SK-N-SH (cell line): Measurements from ENCODE around the gene RPP14. TPM values are rescaled to one million over a fixed set of nuclear protein-coding genes. Genes with fewer than 3 reads are reported as not detected.

ENCODE experiments used
- CTCF ChIA-PET: fragments of 300-600, 350-600 bp; formaldehyde crosslinking; extraction: SDS; loops from one replicate; lab custom pipeline; 2021; lab: Yijun Ruan, JAX
- POLR2A ChIA-PET: fragments of 350-600 bp; sonication (Branson Sonifier 250); formaldehyde crosslinking; extraction: SDS; loops from one replicate; lab custom pipeline; 2020; ENCODE audit warnings: antibody characterized with exemption, inconsistent platforms; lab: Yijun Ruan, JAX
- DNase-seq: peaks from one replicate; pipeline ENCODE4 v3.0.0; 2012
- H2AFZ ChIP-seq: fragments of 200-600 bp; sonication (generic); 2 replicates; pipeline ENCODE4 v1.8.1; 2016; ENCODE audit warnings: antibody characterized with exemption, mild to moderate bottlenecking, low read depth
- H3F3A ChIP-seq: fragments of 200-600 bp; sonication (generic); replicated peaks from 2 replicates; pipeline ENCODE3; 2016; ENCODE audit warnings: antibody characterized with exemption, mild to moderate bottlenecking; ENCODE audit not compliant: insufficient read depth
- H3K27ac ChIP-seq, 2 experiments: fragments of 200-500 bp in 1 of 2; fragments of 200-600 bp in 1 of 2; sonication (Bioruptor generic) in 1 of 2; sonication (generic), shearing (Covaris generic) in 1 of 2; 2 replicates each; pipeline versions ENCODE4 v1.5.1 to v1.6.1; 2014 to 2016; ENCODE audit warnings: low read depth in 2 of 2, inconsistent platforms in 1 of 2, low read length in 1 of 2, mild to moderate bottlenecking in 1 of 2, mixed read lengths in 1 of 2
- H3K27me3 ChIP-seq: fragments of 200-600 bp; sonication (generic), shearing (Covaris generic); 2 replicates; pipeline ENCODE4 v1.6.1; 2016; ENCODE audit warnings: mixed run types; ENCODE audit not compliant: insufficient read depth
- H3K36me3 ChIP-seq, 2 experiments: fragments of 200-500 bp in 1 of 2; fragments of 200-600 bp in 1 of 2; sonication (Bioruptor generic) in 1 of 2; sonication (generic) in 1 of 2; replicated peaks in 1 of 2; 2 replicates each; pipeline versions ENCODE3 to v1.5.1; 2014 to 2016; ENCODE audit warnings: low read length in 1 of 2, mild to moderate bottlenecking in 1 of 2; ENCODE audit not compliant: insufficient read depth in 2 of 2, control insufficient read depth in 1 of 2
- H3K4me1 ChIP-seq, 2 experiments: fragments of 200-500 bp in 1 of 2; fragments of 200-600 bp in 1 of 2; sonication (Bioruptor generic) in 1 of 2; sonication (generic), shearing (Covaris generic) in 1 of 2; 2 replicates each; pipeline versions ENCODE4 v1.5.1 to v1.6.1; 2014 to 2016; ENCODE audit warnings: low read depth in 1 of 2, low read length in 1 of 2, mixed run types in 1 of 2; ENCODE audit not compliant: insufficient read depth in 2 of 2, control insufficient read depth in 1 of 2
- H3K4me2 ChIP-seq: fragments of 200-600 bp; sonication (generic), shearing (Covaris generic); 2 replicates; pipeline ENCODE4 v1.6.1; 2017; ENCODE audit warnings: mixed run types
- H3K4me3 ChIP-seq, 2 experiments: fragments of 200-500 bp in 1 of 2; fragments of 200-600 bp in 1 of 2; sonication (Bioruptor generic) in 1 of 2; sonication (generic), shearing (Covaris generic) in 1 of 2; 2 replicates each; pipeline versions ENCODE4 v1.5.1 to v1.8.1; 2014 to 2016; ENCODE audit warnings: low read depth in 2 of 2, inconsistent platforms in 1 of 2, low read length in 1 of 2, mild to moderate bottlenecking in 1 of 2, mixed read lengths in 1 of 2, moderate library complexity in 1 of 2
- H3K79me2 ChIP-seq: fragments of 200-600 bp; sonication (generic); 2 replicates; pipeline ENCODE4 v1.8.1; 2017; ENCODE audit warnings: mild to moderate bottlenecking; ENCODE audit not compliant: insufficient read depth
- H3K9ac ChIP-seq: fragments of 200-600 bp; sonication (generic); 2 replicates; pipeline ENCODE4 v1.6.1; 2017; ENCODE audit warnings: mixed run types
- H3K9me2 ChIP-seq: fragments of 200-600 bp; sonication (generic); 2 replicates; pipeline ENCODE4 v1.6.1; 2017; ENCODE audit warnings: mixed run types
- H3K9me3 ChIP-seq: fragments of 200-600 bp; sonication (generic); 2 replicates; pipeline ENCODE4 v1.6.1; 2017; ENCODE audit warnings: mixed run types, mild to moderate bottlenecking, moderate library complexity
- H4K20me1 ChIP-seq: fragments of 200-600 bp; sonication (generic); 2 replicates; pipeline ENCODE4 v1.6.1; 2017; ENCODE audit warnings: mild to moderate bottlenecking, mixed run types; ENCODE audit not compliant: insufficient read depth
- ELF1 ChIP-seq: IDR thresholded peaks from 2 replicates; pipeline ENCODE4 v1.4.0; 2012
- FOSL2 ChIP-seq: IDR thresholded peaks from 2 replicates; pipeline ENCODE4 v1.4.0; 2012; ENCODE audit warnings: low read depth, mild to moderate bottlenecking, moderate library complexity, borderline replicate concordance
- FOXJ3 ChIP-seq: sonication (generic); formaldehyde crosslinking; IDR thresholded peaks from 2 replicates; pipeline ENCODE4 v1.5.1; 2020; ENCODE audit warnings: mild to moderate bottlenecking, missing genetic modification reagents
- JUND ChIP-seq: IDR thresholded peaks from 2 replicates; pipeline ENCODE4 v1.4.0; 2012
- MEF2A ChIP-seq: IDR thresholded peaks from 2 replicates; pipeline ENCODE4 v1.4.0; 2012; ENCODE audit warnings: low read depth, borderline replicate concordance
- MXI1 ChIP-seq: IDR thresholded peaks from 2 replicates; pipeline ENCODE4 v1.6.1; 2012; ENCODE audit warnings: mild to moderate bottlenecking, low read depth, low read length, improper control_type of control experiment
- NFIC ChIP-seq: IDR thresholded peaks from 2 replicates; pipeline ENCODE4 v1.4.0; 2012; ENCODE audit warnings: borderline replicate concordance
- POLR2AphosphoS5 ChIP-seq: IDR thresholded peaks from 2 replicates; pipeline ENCODE4 v1.6.1; 2012; ENCODE audit warnings: low read depth, low read length
- RFX5 ChIP-seq: IDR thresholded peaks from 2 replicates; pipeline ENCODE4 v1.6.1; 2012; ENCODE audit warnings: mild to moderate bottlenecking, improper control_type of control experiment, low read length
- RXRA ChIP-seq: IDR thresholded peaks from 2 replicates; pipeline ENCODE4 v1.4.0; 2012; ENCODE audit warnings: low read depth, mild to moderate bottlenecking, borderline replicate concordance
- TEAD4 ChIP-seq: IDR thresholded peaks from 2 replicates; pipeline ENCODE4 v1.4.0; 2012; ENCODE audit warnings: mild to moderate bottlenecking, borderline replicate concordance; ENCODE audit not compliant: insufficient read depth
- YY1 ChIP-seq: IDR thresholded peaks from 2 replicates; pipeline ENCODE4 v1.4.0; 2012; ENCODE audit warnings: low read depth, mild to moderate bottlenecking
- WGBS: methylation state at CpG from one replicate; pipeline ENCODE4 v1.1.6; 2017; ENCODE audit warnings: low lambda C conversion rate; 5-methylcytosine and 5-hydroxymethylcytosine counted together
- polyA plus RNA-seq, 3 experiments: library from polyadenylated mRNA; depleted of rRNA; stranded (reverse); fragments of >200 nt; gene quantifications; 2 replicates each; pipeline ENCODE4 v1.2.3, GENCODE V29; 2012
- TF ChIP-seq, protein P1 (sequence below): IDR thresholded peaks from 2 replicates; pipeline ENCODE4 v1.6.1; 2012; ENCODE audit warnings: mild to moderate bottlenecking, low read depth, low read length, moderate library complexity
- TF ChIP-seq, protein P2 (sequence below): fragments of 200-600 bp; sonication (generic); IDR thresholded peaks from 2 replicates; pipeline ENCODE4 v1.6.1; 2017; ENCODE audit warnings: antibody characterized with exemption, mild to moderate bottlenecking, moderate library complexity
- TF ChIP-seq, protein P3 (sequence below): IDR thresholded peaks from 2 replicates; pipeline ENCODE4 v1.4.0; 2012; ENCODE audit warnings: low read depth, borderline replicate concordance

The RPP14 gene
- polyA plus RNA-seq, 1 of the 3 experiments (the other 2 are of a cell fraction): 8.3 TPM

DNA sequence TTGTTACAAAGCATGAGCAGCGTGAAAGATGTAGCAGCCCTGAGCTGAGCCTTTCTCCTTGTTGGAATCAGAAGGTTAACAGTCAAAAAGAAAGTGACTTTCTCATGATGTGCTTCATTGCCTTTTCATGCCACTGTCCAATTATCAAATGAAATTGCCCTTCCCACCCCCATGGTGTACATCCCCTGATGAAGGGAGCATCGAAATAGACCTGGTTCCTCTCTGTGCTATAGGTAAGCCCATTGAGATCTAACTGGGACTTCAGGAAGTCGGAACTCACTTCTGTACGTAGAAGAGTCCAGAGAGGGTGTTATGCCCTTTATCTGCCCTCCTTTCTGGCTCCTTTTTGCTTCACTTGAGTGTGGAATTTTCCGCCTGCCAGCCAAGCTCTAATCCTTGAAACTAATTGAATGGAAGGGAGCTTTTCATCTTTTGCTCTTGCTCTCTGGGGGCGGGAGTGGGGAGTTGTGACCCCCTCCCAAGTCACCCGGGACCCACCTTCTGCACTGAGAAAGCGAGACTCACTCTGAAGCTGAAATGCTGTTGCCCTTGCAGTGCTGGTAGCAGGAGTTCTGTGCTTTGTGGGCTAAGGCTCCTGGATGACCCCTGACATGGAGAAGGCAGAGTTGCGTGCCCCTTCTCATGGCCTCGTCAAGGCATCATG, 47.5 kb upstream of the RPP14 start:
- CTCF ChIA-PET: no interaction called here
- Histone ChIP-seq H3K4me2 (no peak overlapping the region), H3K79me2 (no peaks in the 10 kb centered on the region), H3K27me3 (no peaks in the 10 kb centered on the region), H3K4me1 (peaks cover 0 to 13% of the 10 kb centered on the region in 2 experiments; a peak in 2 of 4 replicates), H3K9me3 (no peaks in the 10 kb centered on the region), H3K4me3 (no peak overlapping the region), H3F3A (peaks cover 5% of the 10 kb centered on the region), H3K9me2 (no peaks in the 10 kb centered on the region), H3K9ac (no peak overlapping the region), H2AFZ (no peak overlapping the region), H3K36me3 (no peaks in the 10 kb centered on the region), H3K27ac (no peak overlapping the region), H4K20me1 (no peaks in the 10 kb centered on the region)
- no peak for TF ChIP-seq MXI1
- no peak for TF ChIP-seq JUND
- no peak for TF ChIP-seq FOSL2
- TF ChIP-seq MEF2A: no peak
- TF ChIP-seq POLR2AphosphoS5: no peak
- TF ChIP-seq FOXJ3: no peak
- TF ChIP-seq NFIC: no peak
- TF ChIP-seq YY1: no peak
- TF ChIP-seq, protein P1, sequence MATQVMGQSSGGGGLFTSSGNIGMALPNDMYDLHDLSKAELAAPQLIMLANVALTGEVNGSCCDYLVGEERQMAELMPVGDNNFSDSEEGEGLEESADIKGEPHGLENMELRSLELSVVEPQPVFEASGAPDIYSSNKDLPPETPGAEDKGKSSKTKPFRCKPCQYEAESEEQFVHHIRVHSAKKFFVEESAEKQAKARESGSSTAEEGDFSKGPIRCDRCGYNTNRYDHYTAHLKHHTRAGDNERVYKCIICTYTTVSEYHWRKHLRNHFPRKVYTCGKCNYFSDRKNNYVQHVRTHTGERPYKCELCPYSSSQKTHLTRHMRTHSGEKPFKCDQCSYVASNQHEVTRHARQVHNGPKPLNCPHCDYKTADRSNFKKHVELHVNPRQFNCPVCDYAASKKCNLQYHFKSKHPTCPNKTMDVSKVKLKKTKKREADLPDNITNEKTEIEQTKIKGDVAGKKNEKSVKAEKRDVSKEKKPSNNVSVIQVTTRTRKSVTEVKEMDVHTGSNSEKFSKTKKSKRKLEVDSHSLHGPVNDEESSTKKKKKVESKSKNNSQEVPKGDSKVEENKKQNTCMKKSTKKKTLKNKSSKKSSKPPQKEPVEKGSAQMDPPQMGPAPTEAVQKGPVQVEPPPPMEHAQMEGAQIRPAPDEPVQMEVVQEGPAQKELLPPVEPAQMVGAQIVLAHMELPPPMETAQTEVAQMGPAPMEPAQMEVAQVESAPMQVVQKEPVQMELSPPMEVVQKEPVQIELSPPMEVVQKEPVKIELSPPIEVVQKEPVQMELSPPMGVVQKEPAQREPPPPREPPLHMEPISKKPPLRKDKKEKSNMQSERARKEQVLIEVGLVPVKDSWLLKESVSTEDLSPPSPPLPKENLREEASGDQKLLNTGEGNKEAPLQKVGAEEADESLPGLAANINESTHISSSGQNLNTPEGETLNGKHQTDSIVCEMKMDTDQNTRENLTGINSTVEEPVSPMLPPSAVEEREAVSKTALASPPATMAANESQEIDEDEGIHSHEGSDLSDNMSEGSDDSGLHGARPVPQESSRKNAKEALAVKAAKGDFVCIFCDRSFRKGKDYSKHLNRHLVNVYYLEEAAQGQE: no peak
- no peak for TF ChIP-seq TEAD4
- TF ChIP-seq, protein P2, sequence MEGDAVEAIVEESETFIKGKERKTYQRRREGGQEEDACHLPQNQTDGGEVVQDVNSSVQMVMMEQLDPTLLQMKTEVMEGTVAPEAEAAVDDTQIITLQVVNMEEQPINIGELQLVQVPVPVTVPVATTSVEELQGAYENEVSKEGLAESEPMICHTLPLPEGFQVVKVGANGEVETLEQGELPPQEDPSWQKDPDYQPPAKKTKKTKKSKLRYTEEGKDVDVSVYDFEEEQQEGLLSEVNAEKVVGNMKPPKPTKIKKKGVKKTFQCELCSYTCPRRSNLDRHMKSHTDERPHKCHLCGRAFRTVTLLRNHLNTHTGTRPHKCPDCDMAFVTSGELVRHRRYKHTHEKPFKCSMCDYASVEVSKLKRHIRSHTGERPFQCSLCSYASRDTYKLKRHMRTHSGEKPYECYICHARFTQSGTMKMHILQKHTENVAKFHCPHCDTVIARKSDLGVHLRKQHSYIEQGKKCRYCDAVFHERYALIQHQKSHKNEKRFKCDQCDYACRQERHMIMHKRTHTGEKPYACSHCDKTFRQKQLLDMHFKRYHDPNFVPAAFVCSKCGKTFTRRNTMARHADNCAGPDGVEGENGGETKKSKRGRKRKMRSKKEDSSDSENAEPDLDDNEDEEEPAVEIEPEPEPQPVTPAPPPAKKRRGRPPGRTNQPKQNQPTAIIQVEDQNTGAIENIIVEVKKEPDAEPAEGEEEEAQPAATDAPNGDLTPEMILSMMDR: no peak
- TF ChIP-seq, protein P3, sequence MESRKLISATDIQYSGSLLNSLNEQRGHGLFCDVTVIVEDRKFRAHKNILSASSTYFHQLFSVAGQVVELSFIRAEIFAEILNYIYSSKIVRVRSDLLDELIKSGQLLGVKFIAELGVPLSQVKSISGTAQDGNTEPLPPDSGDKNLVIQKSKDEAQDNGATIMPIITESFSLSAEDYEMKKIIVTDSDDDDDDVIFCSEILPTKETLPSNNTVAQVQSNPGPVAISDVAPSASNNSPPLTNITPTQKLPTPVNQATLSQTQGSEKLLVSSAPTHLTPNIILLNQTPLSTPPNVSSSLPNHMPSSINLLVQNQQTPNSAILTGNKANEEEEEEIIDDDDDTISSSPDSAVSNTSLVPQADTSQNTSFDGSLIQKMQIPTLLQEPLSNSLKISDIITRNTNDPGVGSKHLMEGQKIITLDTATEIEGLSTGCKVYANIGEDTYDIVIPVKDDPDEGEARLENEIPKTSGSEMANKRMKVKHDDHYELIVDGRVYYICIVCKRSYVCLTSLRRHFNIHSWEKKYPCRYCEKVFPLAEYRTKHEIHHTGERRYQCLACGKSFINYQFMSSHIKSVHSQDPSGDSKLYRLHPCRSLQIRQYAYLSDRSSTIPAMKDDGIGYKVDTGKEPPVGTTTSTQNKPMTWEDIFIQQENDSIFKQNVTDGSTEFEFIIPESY: no peak
- no peak for TF ChIP-seq RFX5
- TF ChIP-seq ELF1: no peak
- no peak for TF ChIP-seq RXRA
- no peak for DNase-seq
- POLR2A ChIA-PET: no interaction called here
- 87% methylated on average over 10 of the region's 10 CpGs for WGBS
